GM23338 (cell line): ENCODE results near the gene INPP5A. TPM values are rescaled to one million over a fixed set of nuclear protein-coding genes. Genes with fewer than 3 reads are reported as not detected.

Experiments used
- CREB1 ChIP-seq: fragments of 250-450 bp; sonication (Bioruptor Pico); IDR thresholded peaks from 2 replicates; pipeline ENCODE4 v1.5.0; 2020; ENCODE audit warnings: low read depth, mild to moderate bottlenecking, moderate library complexity
- EZH2 ChIP-seq: fragments of 200-600 bp; sonication (generic); IDR thresholded peaks from one replicate; pipeline ENCODE4 v1.8.0; 2017; ENCODE audit warnings: antibody characterized with exemption, mild to moderate bottlenecking, low read depth; ENCODE audit not compliant: unreplicated experiment
- EZH2phosphoT487 ChIP-seq: fragments of 200-600 bp; sonication (generic); IDR thresholded peaks from one replicate; pipeline ENCODE4 v1.8.1; 2018; ENCODE audit warnings: antibody characterized with exemption; ENCODE audit not compliant: unreplicated experiment
- NANOG ChIP-seq: IDR thresholded peaks from 2 replicates; pipeline ENCODE4 v1.6.1; 2016; ENCODE audit warnings: antibody characterized with exemption, borderline replicate concordance
- REST ChIP-seq: IDR thresholded peaks from one replicate; pipeline ENCODE4 v1.6.1; 2018; ENCODE audit warnings: antibody characterized with exemption; ENCODE audit not compliant: unreplicated experiment
- ZNF114 ChIP-seq: fragments of 250-450 bp; sonication (Bioruptor Pico); IDR thresholded peaks from 2 replicates; pipeline ENCODE4 v1.5.0; 2020; ENCODE audit warnings: mild to moderate bottlenecking, moderate library complexity
- ZNF331 ChIP-seq: fragments of 250-450 bp; sonication (Bioruptor Pico); IDR thresholded peaks from 2 replicates; pipeline ENCODE4 v1.5.0; 2020; ENCODE audit warnings: low read depth, mild to moderate bottlenecking, moderate library complexity
- ZNF462 ChIP-seq: fragments of 250-450 bp; sonication (Bioruptor Pico); IDR thresholded peaks from 2 replicates; pipeline ENCODE4 v1.5.0; 2020; ENCODE audit warnings: mild to moderate bottlenecking, moderate library complexity
- polyA plus RNA-seq: library from polyadenylated mRNA; unstranded; fragments of >200 nt; fragmentation: Nextera tagmentation; extraction: Ambion mirVana; gene quantifications from 2 replicates; pipeline ENCODE4 v1.2.1, GENCODE V29; 2016
- total RNA-seq: library from RNA; depleted of rRNA; stranded (reverse); fragments of >200 nt; shearing (Covaris generic); gene quantifications from 2 replicates; pipeline ENCODE4 v1.2.3, GENCODE V29; 2014
- TF ChIP-seq, protein P1 (sequence below): IDR thresholded peaks from 2 replicates; pipeline ENCODE4 v1.6.1; 2016; ENCODE audit warnings: antibody characterized with exemption

Gene INPP5A
- total and polyA plus RNA-seq, 2 experiments from 2014 or later: 5.9 to 40.6 TPM

- TF ChIP-seq ZNF462 (CRISPR knock-in tag) (no peak), REST (no peak), ZNF114 (CRISPR knock-in tag) (no peak), ZNF331 (no peak), NANOG (no peak), EZH2 (no peak), EZH2phosphoT487 (no peak), CREB1 (CRISPR knock-in tag) (no peak)
- TF ChIP-seq, protein P1, sequence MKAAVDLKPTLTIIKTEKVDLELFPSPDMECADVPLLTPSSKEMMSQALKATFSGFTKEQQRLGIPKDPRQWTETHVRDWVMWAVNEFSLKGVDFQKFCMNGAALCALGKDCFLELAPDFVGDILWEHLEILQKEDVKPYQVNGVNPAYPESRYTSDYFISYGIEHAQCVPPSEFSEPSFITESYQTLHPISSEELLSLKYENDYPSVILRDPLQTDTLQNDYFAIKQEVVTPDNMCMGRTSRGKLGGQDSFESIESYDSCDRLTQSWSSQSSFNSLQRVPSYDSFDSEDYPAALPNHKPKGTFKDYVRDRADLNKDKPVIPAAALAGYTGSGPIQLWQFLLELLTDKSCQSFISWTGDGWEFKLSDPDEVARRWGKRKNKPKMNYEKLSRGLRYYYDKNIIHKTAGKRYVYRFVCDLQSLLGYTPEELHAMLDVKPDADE: no peak
Measured at GRCh38 chr10:132701846-132702190, 164.2 kb downstream of the INPP5A start (continued).
